Left lobe of liver (tissue), 2 donors: ENCODE measurements around the gene SLC26A1. TPM values are rescaled to one million over a fixed set of nuclear protein-coding genes. Genes with fewer than 3 reads are reported as not detected.

ENCODE experiments used
- ATAC-seq: fragments of 200-7000 bp; cut with Tn5 transposase; one replicate; pipeline ENCODE4 v1.9.1; 2020; ENCODE audit warnings: mild to moderate bottlenecking, moderate library complexity
- DNase-seq: peaks from one replicate; pipeline ENCODE4 v3.0.0-alpha.2; 2020; ENCODE audit warnings: low spot score
- total RNA-seq: library from RNA; stranded (reverse); gene quantifications from one replicate; pipeline ENCODE4 v1.2.1, GENCODE V29; 2021
- donor health status: DM: no; HTN: no; CAD: no; lungs with moderate emphysema.
- donor health status: DM: no; HTN: yes; CAD: no.

SLC26A1 gene
- total RNA-seq, 1 donor from 2014 or later, result 40.6 TPM

- ATAC-seq (no peak), DNase-seq (no peak)
Observed at GRCh38 chr4:956531-957230, 36.5 kb downstream of the SLC26A1 start.

- no peak for ATAC-seq
- DNase-seq, result no peak
Observed at GRCh38 chr4:955931-956381, 37.2 kb downstream of the SLC26A1 start.

GRCh38 chr4:955161-955921, 37.9 kb downstream of the SLC26A1 start:
- no peak for DNase-seq
- no peak for ATAC-seq

GRCh38 chr4:954211-955020, 38.8 kb downstream of the SLC26A1 start:
- ATAC-seq (no peak), DNase-seq (peak; percentile 27)

- DNase-seq (no peak), ATAC-seq (no peak)
Observed at GRCh38 chr4:953574-953915, 39.7 kb downstream of the SLC26A1 start.

- no peak for ATAC-seq
- DNase-seq, result no peak
Observed at GRCh38 chr4:952881-953573, 40.2 kb downstream of the SLC26A1 start.

- DNase-seq (no peak), ATAC-seq (no peak)
Observed at GRCh38 chr4:951594-952468, 41.4 kb downstream of the SLC26A1 start.

GRCh38 chr4:951186-951585, 42.0 kb downstream of the SLC26A1 start:
- no peak for DNase-seq
- no peak for ATAC-seq

GRCh38 chr4:950136-951020, 42.8 kb downstream of the SLC26A1 start:
- DNase-seq (no peak), ATAC-seq (no peak)

GRCh38 chr4:949656-950055, 43.5 kb downstream of the SLC26A1 start:
- DNase-seq (no peak), ATAC-seq (no peak)

GRCh38 chr4:948936-949300, 44.3 kb downstream of the SLC26A1 start:
- no peak for DNase-seq
- ATAC-seq, result no peak

- ATAC-seq, result no peak
Observed at GRCh38 chr4:948101-948935, 44.9 kb downstream of the SLC26A1 start.

GRCh38 chr4:947491-947971, 45.7 kb downstream of the SLC26A1 start:
- DNase-seq (no peak), ATAC-seq (no peak)

More at GRCh38 chr4:948101-948935, 44.9 kb downstream of the SLC26A1 start:
- no peak for DNase-seq

GRCh38 chr4:946517-947471, 46.4 kb downstream of the SLC26A1 start:
- ATAC-seq, result no peak
- no peak for DNase-seq

GRCh38 chr4:946103-946450, 47.1 kb downstream of the SLC26A1 start:
- ATAC-seq (no peak), DNase-seq (no peak)

- no peak for ATAC-seq
- DNase-seq, result no peak
Observed at GRCh38 chr4:945274-946102, 47.7 kb downstream of the SLC26A1 start.
